Panc1 (cell line): ENCODE results near the gene FXR2. TPM values are rescaled to one million over a fixed set of nuclear protein-coding genes. Genes with fewer than 3 reads are reported as not detected.
"Not testable (repeated sequence)": the region's sequence is repeated elsewhere in the genome, so short reads cannot be mapped to it uniquely, and the experiment has no call there.

Experiments used
- ATAC-seq: fragments of 200-7000 bp; cut with Tn5 transposase; 2 replicates; pipeline ENCODE4 v1.9.1; 2020; ENCODE audit warnings: mild to moderate bottlenecking, moderate library complexity
- BruUV-seq: library from RNA; stranded (reverse); fragments of 400-500 nt; replicated peaks from 2 replicates; lab custom pipeline; 2021; lab: Mats Ljungman, UMichigan
- CTCF ChIA-PET: fragments of 300-600 bp; sonication (Branson Sonifier 250); formaldehyde crosslinking; loops from one replicate; lab custom pipeline; 2022; ENCODE audit warnings: antibody characterized with exemption; lab: Charles Lee
- POLR2A ChIA-PET: fragments of 300-600 bp; sonication (Branson Sonifier 250); formaldehyde crosslinking; loops from one replicate; lab custom pipeline; 2022; ENCODE audit warnings: antibody characterized with exemption; lab: Charles Lee
- DNase-seq: peaks from one replicate; pipeline ENCODE4 v3.0.0-alpha.2; 2010; ENCODE audit warnings: low read depth, low spot score
- H3K27ac ChIP-seq: 2 replicates; pipeline ENCODE4 v1.5.1; 2011; ENCODE audit warnings: mild to moderate bottlenecking, low read length, inconsistent platforms
- H3K27me3 ChIP-seq: fragments of 200-500 bp; sonication (Bioruptor generic); 2 replicates; pipeline ENCODE4 v1.6.0; 2014; ENCODE audit warnings: low read length, inconsistent platforms; ENCODE audit not compliant: control insufficient read depth, insufficient read depth
- H3K36me3 ChIP-seq: fragments of 200-500 bp; sonication (Bioruptor generic); 2 replicates; pipeline ENCODE4 v1.5.1; 2014; ENCODE audit warnings: inconsistent platforms, mild to moderate bottlenecking, low read length, moderate library complexity; ENCODE audit not compliant: control insufficient read depth, insufficient read depth
- H3K4me1 ChIP-seq: 2 replicates; pipeline ENCODE4 v1.5.1; 2011; ENCODE audit warnings: inconsistent platforms, mild to moderate bottlenecking, low read length, moderate library complexity; ENCODE audit not compliant: control insufficient read depth, insufficient read depth
- H3K4me3 ChIP-seq, 2 experiments: 2 replicates each; pipeline ENCODE4 v1.5.1; 2011 to 2012; ENCODE audit warnings: low read depth in 2 of 2, low read length in 2 of 2, mild to moderate bottlenecking in 2 of 2, inconsistent platforms in 1 of 2, moderate library complexity in 1 of 2
- H3K9me3 ChIP-seq: fragments of 200-500 bp; sonication (Bioruptor generic); 2 replicates; pipeline ENCODE4 v1.5.1; 2014; ENCODE audit warnings: low read depth, mild to moderate bottlenecking, inconsistent platforms, low read length, moderate library complexity; ENCODE audit not compliant: control insufficient read depth, insufficient read depth
- POLR2AphosphoS5 ChIP-seq: IDR thresholded peaks from 2 replicates; pipeline ENCODE4 v1.6.1; 2012; ENCODE audit warnings: mild to moderate bottlenecking, low read depth, low read length, moderate library complexity
- REST ChIP-seq, 2 experiments: IDR thresholded peaks; 2 replicates each; pipeline ENCODE4 v1.6.1; 2011 to 2012; ENCODE audit warnings: low read depth in 2 of 2, control low read depth in 1 of 2, low read length in 1 of 2, mild to moderate bottlenecking in 1 of 2, moderate library complexity in 1 of 2; ENCODE audit not compliant: insufficient read depth in 1 of 2
- SIN3A ChIP-seq: IDR thresholded peaks from 2 replicates; pipeline ENCODE4 v1.6.1; 2012; ENCODE audit warnings: low read depth, mild to moderate bottlenecking, low read length, moderate library complexity, borderline replicate concordance; ENCODE audit not compliant: insufficient read depth
- in situ Hi-C: cut with HindIII; loops from 2 replicates; pipeline ENCODE4 v1.10.0; 2016; ENCODE audit warnings: low sequenced_read_pairs, low pct_unique_long_range_greater_than_20kb
- intact Hi-C: fragments of 100-400 bp; cut with micrococcal nuclease; formaldehyde crosslinking; loops from one replicate; pipeline ENCODE4 v1.10.0; 2022; ENCODE audit not compliant: unreplicated experiment
- total RNA-seq: library from RNA; stranded (reverse); gene quantifications from one replicate; pipeline ENCODE4 v1.2.1, GENCODE V29; 2021; ENCODE audit not compliant: unreplicated experiment

Gene FXR2
- total RNA-seq, 1 experiment from 2014 or later = 39.7 TPM

DNA sequence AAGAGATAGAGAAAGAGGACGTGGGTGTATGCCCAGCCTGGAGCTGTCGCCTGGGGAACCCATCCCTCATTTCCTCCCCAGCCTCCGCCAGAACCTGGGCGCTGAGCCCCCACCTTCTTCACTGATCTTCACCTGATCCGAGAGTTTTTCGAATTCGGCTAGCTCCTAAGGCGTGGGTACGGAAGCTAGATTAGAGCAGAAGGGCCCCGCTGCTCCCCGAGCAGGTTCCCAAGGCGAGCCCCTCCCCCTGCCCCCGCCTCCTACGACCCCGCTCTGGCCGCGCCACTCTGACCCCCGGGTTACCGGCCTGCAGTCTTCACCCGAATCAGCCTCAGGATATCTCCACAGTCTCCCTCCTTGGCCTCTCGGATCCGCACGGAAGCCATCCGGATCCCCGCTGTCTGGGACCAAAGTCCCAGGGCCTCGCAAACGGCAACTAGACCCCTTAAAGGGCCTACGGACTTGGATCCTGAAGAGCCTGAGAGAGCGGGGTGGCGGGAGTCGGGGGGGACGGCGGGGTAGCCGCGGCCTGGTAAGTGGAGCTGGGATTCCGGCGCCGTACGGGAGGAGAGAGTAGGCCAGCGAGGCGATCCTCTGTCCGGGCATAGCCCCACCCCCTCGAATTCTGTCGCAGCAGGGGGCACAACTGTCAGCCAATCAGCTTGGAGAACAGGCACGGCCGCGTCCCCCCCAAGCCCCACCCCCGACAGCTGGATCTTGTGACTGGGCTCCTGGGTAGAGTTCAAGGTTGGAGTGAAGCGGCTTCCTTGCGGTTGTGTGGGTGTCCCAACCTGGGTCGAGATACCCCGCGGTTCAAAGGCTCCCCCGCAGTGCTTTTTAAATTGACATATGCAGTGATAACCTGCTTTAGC, 12.8 kb upstream of the FXR2 start, which contains the start of gene SAT2:
TSS of gene SAT2 (minus strand) at position 572 of the 872 bp plus-strand sequence. CDS start at position 386, 186 bp downstream.
- Histone ChIP-seq H3K27ac (peak within 1 kb of the TSS; percentile 86), H3K9me3 (no peaks in the 10 kb centered on the region), H3K4me3 (peak within 1 kb of the TSS; percentile 68 to 71), H3K4me1 (peaks cover 7% of the 10 kb centered on the region), H3K36me3 (no peaks in the 10 kb centered on the region), H3K27me3 (no peaks in the 10 kb centered on the region)
- no TSS peak for BruUV-seq
- ATAC-seq (peak; percentile 92), DNase-seq (peak; percentile 75)
- intact Hi-C loops = no loop called here
- ChIA-PET CTCF (no interaction called here), POLR2A (interaction anchor here (0.6 kb wide), 1 partner anchor 19 kb away, joined by 4 read pairs; no protein-coding TSS in a partner anchor)
- in situ Hi-C loops = no loop called here
- no peak; the same call in 1 of the 2 replicates for TF ChIP-seq SIN3A
- peak; percentile 56; the same call in 1 of the 2 replicates for TF ChIP-seq POLR2AphosphoS5

DNA sequence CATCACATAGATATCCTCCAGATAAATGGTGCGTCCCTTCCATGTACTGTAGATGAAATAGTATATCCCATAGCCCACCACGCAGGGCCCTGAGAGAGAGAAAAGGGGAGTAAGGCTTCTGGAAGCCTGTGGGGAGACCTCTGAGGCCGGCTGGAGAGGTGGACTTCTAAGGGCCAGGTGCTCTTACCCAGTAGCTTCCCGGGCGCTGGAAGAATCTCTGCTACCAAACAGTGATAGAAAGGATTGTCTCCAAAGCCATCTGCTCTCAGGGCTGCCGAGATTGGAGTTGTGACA, 12.2 kb upstream of the FXR2 start:
- ChIA-PET POLR2A (interaction anchor here (0.6 kb wide), 1 partner anchor 18 kb away, joined by 4 read pairs; no protein-coding TSS in a partner anchor), CTCF (no interaction called here)
- TF ChIP-seq REST (IDR thresholded peaks at IDR 0.05; ENCODE audit: insufficient read depth in 1 of 2, low read depth in 2 of 2, low read length in 1 of 2) (no peak), SIN3A (no peak), POLR2AphosphoS5 (no peak)
- Histone ChIP-seq H3K27me3 (no peaks in the 10 kb centered on the region), H3K4me1 (peaks cover 7% of the 10 kb centered on the region), H3K27ac (peak overlapping the region; percentile 86), H3K9me3 (no peaks in the 10 kb centered on the region), H3K4me3 (peak overlapping the region; percentile 68 to 71), H3K36me3 (no peaks in the 10 kb centered on the region)
- in situ Hi-C loops (no loop called here), intact Hi-C loops (no loop called here)
- BruUV-seq = no TSS peak
- DNase-seq = no peak
- peak; percentile 19; the same call in 1 of the 2 replicates for ATAC-seq

- no peak for ATAC-seq
- Histone ChIP-seq H3K27me3 (no peaks in the 10 kb centered on the region), H3K9me3 (no peaks in the 10 kb centered on the region), H3K4me3 (peak overlapping the region; percentile 68 to 71), H3K27ac (peak overlapping the region; percentile 86; the same call in 1 of the 2 replicates), H3K4me1 (peaks cover 7% of the 10 kb centered on the region), H3K36me3 (no peaks in the 10 kb centered on the region)
- DNase-seq = no peak
- no peak for TF ChIP-seq REST (IDR thresholded peaks at IDR 0.05; ENCODE audit: insufficient read depth in 1 of 2, low read depth in 2 of 2, low read length in 1 of 2)
- no peak for TF ChIP-seq SIN3A
- intact Hi-C loops (no loop called here), in situ Hi-C loops (no loop called here)
- BruUV-seq = TSS peak; percentile 99
- POLR2A ChIA-PET = no interaction called here
- CTCF ChIA-PET = no interaction called here
Measured at GRCh38 chr17:7626307-7626706, 11.6 kb upstream of the FXR2 start.

GRCh38 chr17:7625749-7626148, 11.1 kb upstream of the FXR2 start:
- POLR2A ChIA-PET, CTCF ChIA-PET: not testable (repeated sequence)

More at GRCh38 chr17:7625749-7626148, 11.1 kb upstream of the FXR2 start:
- H3K4me3 ChIP-seq, BruUV-seq, H3K4me1 ChIP-seq, ATAC-seq, H3K9me3 ChIP-seq, DNase-seq, H3K27ac ChIP-seq, intact Hi-C loops, H3K36me3 ChIP-seq, H3K27me3 ChIP-seq, in situ Hi-C loops: not testable (repeated sequence)
